SIG-M5 (cell line): ENCODE data around the gene GRK3.
"Not testable (repeated sequence)": the region's sequence is repeated elsewhere in the genome, so short reads cannot be mapped to it uniquely, and the experiment has no call there.

Source experiments
- DNase-seq: peaks from one replicate; lab custom pipeline; 2025; lab: John Stamatoyannopoulos, UW

Gene GRK3

DNA sequence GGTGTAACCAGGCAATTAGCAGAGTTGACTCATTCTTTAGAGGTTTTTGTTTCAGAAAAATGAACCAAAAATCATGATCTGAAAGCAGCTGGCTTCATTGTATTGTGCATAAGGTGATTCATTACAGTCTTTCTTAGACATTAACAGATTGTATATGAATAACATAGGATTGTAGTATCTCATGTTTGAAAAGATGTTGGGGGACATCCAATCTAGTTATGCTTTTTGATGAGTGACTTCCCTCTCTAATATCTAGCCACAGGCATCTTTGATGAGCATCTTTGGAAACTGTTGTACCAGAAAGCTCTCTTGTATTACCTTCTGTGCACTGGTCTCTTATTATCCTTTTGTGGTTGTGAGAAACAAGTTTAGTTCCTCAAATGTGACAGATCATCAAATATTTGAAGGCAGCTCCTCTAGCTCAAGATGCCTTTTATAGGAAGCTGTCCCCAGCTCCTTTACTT lies 8.3 kb downstream of the GRK3 start:
- DNase-seq = no peak

DNA sequence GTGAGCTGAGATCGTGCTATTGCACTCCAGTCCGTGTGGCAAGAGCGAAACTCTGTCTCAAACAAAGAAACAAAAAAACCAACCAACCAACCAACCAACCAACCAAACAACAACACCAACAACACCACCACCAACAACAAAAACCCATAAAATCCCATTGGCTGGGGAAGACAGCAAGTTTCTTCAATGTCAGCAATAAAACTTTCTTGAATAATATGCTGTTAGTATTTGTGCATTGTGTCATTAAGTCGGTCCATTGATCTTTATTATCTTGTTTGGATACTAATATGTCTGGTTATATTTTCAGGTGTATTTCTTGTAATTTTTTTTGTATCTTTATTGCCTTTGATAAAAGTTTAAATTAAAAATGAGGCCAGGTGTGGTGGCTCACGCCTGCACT lies 9.4 kb downstream of the GRK3 start:
- DNase-seq = no peak

DNA sequence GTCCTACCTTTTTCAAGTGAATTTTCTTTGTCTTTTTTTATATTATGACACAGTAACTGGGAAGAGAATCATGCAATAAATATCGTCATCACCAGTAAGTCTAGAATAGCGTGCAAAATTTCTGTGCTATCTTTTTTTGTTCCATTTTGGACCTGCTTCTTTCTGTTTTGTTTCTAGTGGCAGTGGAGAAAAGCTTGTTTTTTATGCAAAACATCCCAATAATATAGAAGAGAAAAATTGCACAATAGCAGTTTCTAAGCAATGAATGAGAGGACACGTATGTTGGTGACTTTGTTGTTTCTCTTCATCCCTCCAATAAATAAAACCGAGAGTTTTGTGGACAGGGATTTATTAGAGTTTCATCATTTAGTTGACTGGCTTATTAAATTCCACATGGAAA lies 10.3 kb downstream of the GRK3 start:
- DNase-seq = no peak

DNA sequence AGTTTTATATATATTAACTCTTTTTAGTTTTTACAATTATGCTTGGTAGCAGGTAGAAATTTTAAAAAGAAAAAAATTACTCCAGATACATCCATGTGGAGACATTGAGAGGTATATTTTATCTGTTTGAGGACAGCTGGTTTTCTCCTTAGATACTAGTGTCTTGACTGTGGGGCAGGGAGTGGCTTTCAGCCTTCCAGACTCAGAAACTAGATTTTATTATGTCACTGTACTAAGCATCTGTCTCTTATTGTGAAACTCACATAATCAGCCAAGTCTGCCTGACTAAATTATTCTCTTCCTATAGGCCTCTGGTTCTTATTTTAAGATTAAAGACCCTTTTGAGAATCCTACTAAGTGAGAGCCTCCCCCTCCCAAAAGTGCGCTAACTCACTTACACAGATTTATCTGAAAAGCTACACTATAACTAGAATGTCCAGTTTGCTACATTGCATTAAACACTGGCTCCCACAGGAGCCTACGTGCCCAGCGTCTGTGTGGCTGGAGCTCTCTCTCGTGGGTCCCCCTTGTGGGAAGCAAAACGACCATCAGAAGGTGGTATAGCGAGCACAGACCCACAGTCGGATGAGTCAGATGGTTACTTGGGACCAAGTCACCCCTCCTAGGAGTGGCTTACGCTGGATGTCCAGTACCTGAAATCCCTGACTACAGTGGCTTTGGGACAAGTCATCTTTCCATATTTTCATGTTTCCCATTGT lies 11.4 kb downstream of the GRK3 start:
- not testable (repeated sequence) for DNase-seq

DNA sequence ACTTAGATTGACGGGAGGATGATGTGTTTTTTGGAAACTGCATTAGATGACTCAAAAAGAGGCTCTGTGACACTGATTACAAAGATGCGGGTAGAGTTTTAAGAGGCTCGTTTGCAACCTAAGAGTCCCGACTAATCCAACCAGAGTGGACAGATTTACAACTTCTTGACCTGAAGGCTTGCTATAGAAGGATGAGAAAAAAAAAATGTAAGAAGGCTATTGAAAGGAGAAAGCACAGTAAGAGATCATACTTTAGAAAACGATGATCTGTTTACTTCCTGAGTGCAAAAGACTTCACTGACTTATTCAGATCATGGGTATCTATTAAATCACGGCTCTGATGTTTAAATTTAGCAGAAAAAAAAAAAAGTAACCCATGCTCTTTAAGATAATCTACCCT lies 17.0 kb downstream of the GRK3 start:
- DNase-seq = not testable (repeated sequence)

DNA sequence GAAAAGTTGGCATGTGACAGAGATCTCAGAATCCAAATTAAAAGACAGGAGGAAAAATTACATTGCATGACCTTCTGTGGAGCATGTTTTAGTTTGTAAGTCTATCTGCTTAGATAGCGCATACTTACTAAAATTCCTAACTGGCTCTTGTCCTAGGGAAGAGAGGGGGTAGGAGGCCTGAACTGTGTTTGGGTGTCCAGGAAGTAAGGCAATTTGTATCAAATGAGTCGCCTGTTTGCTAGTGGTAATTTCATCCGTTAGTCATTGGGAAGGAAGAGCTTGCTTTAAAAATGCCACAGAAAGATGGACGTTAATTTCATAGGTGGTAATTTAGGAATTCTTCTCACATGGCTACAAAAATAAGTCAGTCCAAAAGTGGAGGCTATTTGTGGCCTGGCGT lies 18.5 kb downstream of the GRK3 start:
- DNase-seq = no peak

DNA sequence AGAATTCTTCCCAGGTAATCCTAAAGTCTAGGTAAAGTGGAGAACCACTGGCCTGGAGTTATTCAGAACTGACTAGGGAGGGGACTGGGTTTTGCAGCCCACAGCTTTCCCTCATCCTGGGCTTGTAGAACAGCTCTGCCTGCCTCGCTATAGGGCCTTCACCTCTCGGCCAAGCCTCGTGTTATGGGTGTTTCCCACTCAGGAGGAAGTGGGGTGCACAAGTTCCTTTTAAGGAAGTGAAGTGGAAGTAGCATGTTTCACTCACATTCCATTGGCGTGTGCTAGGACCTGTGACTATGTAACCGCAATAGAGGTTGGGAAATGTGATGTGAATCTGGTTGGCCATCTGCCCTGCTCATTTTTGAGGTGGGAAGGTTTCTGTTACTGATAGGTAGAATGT lies 20.5 kb downstream of the GRK3 start:
- DNase-seq = not testable (repeated sequence)

DNA sequence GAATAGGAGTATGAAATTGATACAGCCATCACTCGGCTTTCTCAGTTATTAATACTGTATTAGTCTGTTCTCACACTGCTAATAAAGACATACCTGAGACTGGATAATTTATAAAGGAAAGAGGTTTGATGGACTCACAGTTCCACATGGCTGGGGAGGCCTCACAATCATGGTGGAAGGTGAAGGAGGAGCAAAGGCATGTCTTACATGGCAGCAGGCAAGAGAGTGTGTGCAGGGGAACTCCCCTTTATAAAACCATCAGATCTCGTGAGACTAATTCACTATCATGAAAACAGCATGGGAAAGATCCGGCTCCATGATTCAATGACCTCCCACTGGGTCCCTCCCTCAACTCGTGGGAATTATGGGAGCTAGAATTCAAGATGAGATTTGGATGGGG lies 25.2 kb downstream of the GRK3 start:
- not testable (repeated sequence) for DNase-seq

DNA sequence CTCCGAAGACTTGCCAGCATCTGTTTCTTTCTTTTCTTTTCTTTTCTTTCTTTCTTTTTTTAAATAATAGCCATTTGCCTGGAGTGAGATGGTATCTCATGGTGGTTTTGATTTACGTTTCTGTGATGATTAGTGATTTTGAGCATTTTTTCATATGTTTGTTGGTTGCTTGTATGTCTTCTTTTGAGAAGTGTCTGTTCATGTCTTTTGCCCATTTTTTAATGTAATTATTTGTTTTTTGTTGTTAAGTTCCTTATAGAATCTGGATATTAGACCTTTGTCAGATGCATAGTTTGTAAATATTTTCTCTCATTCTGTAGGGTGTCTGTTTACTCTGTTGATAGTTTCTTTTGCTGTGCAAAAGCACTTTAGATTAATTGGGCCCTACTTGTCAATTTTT lies 28.8 kb downstream of the GRK3 start:
- not testable (repeated sequence) for DNase-seq

DNA sequence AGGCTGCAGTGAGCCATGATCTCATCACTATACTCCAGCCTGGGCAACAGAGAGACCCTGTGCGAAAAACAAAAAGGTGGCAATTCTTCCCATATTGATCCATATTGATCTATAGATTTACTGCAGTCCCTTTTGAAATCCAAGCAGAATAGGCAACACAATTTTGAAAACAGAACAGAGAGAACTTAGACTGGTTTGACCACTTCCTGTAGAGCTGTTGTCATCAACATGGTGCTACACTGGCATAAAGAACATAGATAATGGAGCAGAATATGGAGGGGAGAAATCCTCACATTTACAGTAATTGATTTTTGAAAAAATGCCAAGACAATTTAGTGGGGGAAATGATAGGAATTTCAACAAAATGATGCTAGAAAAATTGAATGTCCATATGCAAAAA lies 34.1 kb downstream of the GRK3 start:
- DNase-seq = no peak

DNA sequence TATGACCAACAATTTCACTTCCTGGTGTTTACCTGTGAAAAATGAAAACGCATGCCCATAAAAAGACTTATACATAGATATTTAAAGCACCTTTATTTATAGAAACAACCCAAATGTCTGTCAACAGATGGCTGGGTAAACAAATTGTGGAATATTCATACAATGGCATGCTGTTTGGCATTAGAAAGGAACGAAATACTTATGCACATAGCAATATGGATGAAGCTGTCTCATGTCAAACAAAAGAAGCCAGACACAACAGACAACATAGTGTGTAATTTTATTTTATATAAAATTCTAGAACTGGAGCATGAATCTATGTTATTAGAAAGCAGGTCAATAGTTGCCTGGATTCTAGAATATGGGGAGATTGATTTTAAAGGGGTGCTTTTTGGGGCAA lies 38.0 kb downstream of the GRK3 start:
- DNase-seq = no peak

DNA sequence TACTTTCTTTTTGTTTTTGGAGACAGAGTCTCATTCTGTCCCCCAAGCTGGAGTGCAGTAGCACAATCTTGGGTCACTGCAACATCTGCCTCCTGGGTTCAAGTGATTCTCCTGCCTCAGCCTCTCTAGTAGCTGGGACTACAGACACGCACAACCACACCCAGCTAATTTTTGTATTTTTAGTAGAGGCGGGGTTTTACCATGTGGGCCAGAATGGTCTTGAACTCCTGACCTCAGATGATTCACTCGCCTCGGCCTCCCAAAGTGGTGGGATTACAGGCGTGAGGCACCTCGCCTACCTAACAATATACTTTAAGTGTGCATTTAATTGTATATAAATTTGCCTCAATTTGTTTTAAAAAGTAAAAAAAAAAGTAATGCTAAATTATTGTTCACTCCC lies 38.4 kb downstream of the GRK3 start:
- no peak for DNase-seq

DNA sequence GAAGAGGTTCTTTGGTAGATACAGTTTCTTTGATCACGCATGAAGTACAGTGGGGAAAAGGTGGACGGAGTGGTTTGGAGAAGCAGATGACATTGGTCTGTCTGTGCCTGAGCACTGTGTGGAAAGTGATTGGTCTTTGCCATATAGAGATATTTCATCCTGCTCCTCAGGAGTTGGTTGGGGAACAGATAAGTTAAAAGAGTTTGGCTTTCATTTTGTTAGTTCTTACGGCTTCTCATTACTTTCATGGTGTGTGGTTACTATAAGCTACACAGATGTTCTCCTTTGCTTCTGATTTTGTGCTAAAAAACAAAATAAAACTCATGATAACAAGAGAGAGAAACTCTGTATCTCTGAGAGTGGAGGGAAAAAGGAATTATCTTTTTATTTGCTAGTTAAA lies 40.7 kb downstream of the GRK3 start:
- DNase-seq = not testable (repeated sequence)

DNA sequence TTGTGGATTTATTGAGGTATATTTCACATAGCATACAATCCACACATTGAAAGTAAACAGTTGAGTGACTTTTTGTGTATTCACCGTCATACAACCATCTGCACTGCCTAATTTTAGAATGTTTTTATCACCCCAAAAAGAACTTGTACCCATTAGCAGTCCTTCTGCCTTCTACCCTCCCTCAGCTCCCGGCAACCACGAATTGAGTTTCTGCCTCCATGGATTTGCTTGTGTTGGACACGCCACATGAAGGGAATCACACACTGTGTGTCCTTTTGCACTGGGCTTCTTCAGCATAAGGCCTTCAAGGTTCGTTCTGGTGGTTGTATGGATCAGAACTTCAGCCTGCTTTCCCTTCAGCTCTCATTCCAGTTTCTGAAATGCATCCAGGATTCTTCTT lies 41.1 kb downstream of the GRK3 start:
- not testable (repeated sequence) for DNase-seq

DNA sequence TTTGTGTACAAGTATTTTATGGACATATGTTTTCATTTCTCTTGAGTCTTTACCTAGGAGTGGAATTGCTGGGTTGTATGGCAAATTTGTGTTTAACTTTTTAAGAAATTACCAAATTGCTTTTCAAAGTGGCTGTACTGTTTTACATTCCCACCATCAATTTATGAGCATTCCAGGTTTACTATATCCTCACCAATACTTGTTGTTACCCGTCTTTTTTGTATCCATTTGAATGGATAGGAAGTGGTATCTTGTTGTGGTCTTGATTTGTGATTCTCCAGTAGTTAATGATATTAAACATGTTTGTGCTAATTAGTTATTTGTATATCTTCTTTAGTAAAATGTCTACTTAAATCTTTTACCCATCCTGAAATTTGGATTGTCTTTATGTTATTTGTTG lies 46.8 kb downstream of the GRK3 start:
- not testable (repeated sequence) for DNase-seq

DNA sequence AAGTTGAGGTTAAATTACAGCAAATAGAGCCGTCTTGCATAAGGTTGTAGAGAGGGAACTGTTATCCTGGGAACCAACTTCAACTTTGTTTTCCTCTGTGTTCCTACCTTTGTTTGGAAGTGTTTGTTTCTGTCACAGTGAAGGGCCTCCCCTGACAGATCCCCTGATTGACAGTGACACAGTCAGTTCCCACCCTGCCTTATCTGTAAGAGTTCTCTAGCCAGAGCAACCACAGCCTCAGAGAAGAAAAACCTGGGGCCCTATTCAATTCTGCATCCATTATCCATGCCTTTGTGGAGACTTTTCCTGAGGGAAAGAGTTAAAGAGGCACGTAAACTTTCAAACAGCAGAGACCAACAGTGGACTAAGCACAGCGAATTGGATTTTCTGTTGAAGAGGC lies 48.7 kb downstream of the GRK3 start:
- DNase-seq = not testable (repeated sequence)

DNA sequence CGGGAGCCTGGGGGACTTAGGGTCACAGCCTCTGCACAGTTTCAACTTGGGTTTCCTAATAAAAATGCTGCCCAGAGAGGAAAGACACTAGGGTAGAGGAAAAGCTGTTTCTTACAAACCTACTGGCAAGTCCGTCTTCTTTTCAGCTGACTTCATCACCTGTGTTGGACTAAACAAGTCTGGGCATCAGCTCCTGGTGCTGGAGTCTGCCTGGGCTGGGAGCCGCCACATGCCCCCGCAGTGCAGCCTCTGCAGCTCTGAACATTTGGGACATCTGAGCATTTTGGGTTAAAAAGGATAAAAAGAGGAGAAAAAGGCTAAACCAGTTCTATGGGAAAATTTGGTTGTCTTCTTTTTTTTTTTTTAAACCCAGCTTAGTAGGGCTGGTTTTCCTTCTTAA lies 49.1 kb downstream of the GRK3 start:
- not testable (repeated sequence) for DNase-seq

DNA sequence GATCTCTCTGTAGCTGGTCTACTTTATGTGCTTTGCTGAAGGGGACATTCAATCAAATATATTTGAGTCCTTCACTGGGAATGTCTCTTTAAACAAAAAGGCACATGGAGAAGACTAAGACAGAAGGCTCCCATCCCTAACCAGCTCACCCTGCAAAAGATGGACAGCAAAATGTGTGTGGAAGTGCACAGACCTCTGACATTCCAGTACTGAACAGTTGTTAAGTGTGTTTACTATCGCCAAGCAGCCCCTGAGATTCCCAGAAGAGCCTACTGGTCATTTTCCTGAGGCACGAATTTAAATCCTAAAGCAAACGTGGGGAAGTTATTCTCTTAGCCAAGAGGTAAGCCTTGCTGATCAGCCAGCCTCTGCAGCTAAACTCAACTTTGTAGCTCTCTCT lies 50.3 kb downstream of the GRK3 start:
- not testable (repeated sequence) for DNase-seq

DNA sequence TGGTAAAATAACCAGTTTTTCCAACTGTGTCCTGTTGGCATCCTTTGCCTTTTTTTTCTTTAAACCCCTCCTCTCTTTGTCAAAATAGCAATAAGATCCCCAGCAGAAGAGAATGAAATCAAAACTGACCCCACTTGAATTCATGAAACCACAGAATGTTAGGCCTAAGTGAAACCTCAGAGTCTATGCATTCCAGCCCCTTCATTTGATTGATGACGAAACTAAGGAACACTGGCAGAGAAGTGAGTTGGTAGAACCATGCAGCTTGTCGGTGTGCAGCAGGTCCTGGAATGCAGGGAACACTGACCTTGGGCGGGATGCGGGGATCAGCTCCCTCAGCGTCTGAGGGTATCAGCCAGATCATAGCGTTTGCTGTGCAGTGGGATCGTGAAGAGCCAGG lies 57.5 kb downstream of the GRK3 start:
- DNase-seq = no peak

DNA sequence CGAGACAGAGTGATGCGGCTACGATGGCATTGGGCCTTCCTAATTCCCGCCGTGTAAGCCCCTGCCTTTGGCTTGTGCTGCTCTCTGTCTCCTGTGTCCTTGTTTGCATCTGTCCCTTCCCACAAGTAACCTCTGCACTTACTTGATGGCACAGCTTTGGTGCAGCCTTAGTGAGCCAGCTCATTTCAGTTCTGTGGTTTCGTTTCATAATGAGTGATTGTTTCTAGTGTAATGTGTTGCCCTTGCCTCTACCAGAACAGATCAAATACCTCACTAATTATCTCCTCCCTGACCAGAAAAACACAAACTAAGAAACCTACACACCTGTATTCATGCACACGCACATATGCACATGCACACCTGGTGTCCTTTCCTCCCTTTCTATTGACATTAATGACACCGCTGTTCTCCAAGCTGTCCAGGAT lies 58.8 kb downstream of the GRK3 start:
- DNase-seq = no peak

DNA sequence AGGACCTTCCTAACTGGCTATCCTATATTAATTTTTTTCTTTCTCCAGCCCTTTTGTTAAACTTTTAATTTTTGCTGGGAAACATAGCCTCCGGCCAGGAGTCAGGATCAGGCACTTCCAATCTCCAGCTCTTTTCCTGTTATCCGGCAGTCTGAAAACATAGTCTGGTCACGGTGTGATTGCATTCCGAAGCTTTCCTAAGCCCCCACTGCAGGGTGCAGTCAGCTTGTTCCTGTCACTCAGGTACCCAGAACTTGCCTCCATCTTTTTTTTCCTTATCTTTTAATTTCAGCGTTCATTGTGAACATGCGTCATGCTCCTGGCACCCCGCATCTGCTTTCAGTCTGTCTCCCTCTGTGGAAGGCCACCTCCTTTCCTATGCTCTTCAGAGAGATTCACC lies 59.4 kb downstream of the GRK3 start:
- DNase-seq = no peak

DNA sequence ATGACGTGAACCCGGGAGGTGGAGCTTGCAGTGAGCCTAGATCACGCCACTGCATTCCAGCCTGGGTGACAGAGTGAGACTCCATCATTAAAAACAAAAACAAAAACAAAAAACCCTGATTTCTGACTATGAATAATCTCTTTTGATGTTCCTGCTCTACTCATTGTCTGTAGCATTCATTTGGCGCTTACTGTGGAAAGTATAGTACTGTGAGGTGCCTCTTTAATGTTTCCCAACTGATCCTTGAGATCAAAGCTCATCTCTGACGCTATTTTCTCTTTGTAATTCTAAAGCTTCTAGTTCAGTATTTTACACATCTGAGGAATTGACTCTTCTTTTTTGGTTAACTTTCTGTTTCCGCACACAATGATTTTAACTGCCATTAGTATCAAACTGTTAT lies 60.0 kb downstream of the GRK3 start:
- DNase-seq = no peak

DNA sequence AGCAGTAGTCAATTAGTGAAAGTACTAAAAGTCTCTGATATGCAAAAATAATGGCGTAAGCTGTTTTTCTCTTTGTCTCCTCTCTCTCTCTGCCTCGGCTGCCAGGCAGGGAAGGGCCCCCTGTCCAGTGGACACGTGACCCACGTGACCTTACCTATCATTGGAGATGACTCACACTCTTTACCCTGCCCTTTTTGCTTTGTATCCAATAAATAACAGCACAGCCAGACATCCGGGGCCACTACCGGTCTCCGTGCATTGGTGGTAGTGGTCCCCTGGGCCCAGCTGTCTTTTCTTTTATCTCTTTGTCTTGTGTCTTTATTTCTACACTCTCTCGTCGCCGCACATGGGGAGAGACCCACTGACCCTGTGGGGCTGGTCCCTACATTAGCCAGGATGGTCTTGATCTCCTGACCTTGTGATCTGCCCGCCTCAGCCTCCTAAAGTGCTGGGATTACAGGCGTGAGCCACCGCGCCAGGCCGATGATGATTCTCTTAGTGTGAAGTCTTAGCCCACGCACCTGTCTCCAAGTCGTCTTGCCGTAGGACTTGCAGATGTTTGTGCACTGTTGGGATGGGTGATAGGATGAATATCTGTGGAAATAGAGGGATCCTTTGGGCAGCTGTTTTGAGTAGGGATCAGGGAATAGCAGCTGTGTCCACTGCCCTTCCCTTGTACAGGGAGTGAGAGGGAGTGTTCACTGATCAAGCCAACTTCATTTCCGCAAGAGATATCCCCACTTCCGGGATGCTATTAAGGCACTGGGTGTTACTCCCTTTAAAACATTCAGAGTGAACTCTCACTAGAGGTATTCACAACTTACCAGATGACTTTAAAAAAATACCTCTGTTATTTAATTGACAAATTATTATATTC lies 61.5 kb downstream of the GRK3 start:
- DNase-seq = not testable (repeated sequence)
